ENCODE measurements around the gene ARFGAP1.

DNA sequence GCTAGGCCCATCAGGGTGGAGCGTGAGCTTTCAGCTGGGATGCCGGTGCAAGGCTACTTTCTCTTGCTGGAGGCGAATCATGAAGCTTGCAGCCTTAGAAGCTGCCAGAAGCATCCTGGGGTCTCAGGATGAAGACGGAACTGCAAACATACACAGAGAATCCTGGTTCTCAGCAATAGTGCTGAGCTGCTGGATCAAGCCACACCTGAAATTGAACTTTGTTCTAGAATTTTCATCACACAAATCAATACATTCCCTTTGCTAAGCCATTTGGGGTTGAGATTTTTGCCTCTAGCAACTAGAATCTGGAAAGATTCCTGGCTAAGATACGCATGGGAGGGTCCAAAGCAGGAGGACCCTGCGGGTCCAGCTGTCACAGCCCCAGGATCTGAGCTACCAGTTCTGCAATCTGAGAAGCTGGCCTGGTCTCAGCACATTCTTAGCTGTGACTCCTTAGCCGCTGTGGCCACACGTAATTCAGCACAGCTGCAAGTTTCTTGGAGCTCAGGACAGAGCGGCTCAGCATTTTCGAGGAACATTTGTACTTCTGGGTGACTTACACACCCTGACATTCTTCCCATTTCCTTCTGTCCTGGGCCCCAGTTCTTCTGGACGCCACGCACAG, 6.6 kb upstream of the ARFGAP1 start:
- TF ChIP-seq, protein P1, sequence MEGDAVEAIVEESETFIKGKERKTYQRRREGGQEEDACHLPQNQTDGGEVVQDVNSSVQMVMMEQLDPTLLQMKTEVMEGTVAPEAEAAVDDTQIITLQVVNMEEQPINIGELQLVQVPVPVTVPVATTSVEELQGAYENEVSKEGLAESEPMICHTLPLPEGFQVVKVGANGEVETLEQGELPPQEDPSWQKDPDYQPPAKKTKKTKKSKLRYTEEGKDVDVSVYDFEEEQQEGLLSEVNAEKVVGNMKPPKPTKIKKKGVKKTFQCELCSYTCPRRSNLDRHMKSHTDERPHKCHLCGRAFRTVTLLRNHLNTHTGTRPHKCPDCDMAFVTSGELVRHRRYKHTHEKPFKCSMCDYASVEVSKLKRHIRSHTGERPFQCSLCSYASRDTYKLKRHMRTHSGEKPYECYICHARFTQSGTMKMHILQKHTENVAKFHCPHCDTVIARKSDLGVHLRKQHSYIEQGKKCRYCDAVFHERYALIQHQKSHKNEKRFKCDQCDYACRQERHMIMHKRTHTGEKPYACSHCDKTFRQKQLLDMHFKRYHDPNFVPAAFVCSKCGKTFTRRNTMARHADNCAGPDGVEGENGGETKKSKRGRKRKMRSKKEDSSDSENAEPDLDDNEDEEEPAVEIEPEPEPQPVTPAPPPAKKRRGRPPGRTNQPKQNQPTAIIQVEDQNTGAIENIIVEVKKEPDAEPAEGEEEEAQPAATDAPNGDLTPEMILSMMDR (conservative IDR thresholded peaks at IDR 0.05; ENCODE audit: low read depth, low read length), result no peak
- TF ChIP-seq SMC3 (IDR thresholded peaks at IDR 0.05; ENCODE audit: low read depth, low read length), result no peak
- TF ChIP-seq NFE2L2 (IDR thresholded peaks at IDR 0.05; ENCODE audit: low read depth, low read length), result no peak
- no peak for TF ChIP-seq RFX5 (IDR thresholded peaks at IDR 0.05; ENCODE audit: low read depth, low read length)
